ENCODE measurements around the gene PMM2.

The PMM2 gene

GRCh38 chr16:8866884-8867215 lies 69.2 kb downstream of the PMM2 start:
- TF ChIP-seq TAF1 (IDR thresholded peaks at IDR 0.05; ENCODE audit: borderline replicate concordance, insufficient read depth, low read length), result no peak
- no peak for TF ChIP-seq SIN3A (IDR thresholded peaks at IDR 0.05; ENCODE audit: borderline replicate concordance, insufficient read depth, low read length)
- no peak for TF ChIP-seq FOXP2 (optimal IDR thresholded peaks at IDR 0.05; ENCODE audit: borderline replicate concordance, extremely low read depth, extremely low read length, insufficient read depth)
- TF ChIP-seq POLR2AphosphoS5 (IDR thresholded peaks at IDR 0.05; ENCODE audit: low read depth, low read length), result no peak
- TF ChIP-seq REST (IDR thresholded peaks at IDR 0.05; ENCODE audit: insufficient read depth in 1 of 2, low read depth in 2 of 2, low read length in 2 of 2), result no peak

GRCh38 chr16:8867216-8867931 lies 69.7 kb downstream of the PMM2 start:
- no peak for TF ChIP-seq SIN3A (IDR thresholded peaks at IDR 0.05; ENCODE audit: borderline replicate concordance, insufficient read depth, low read length)
- TF ChIP-seq FOXP2 (optimal IDR thresholded peaks at IDR 0.05; ENCODE audit: borderline replicate concordance, extremely low read depth, extremely low read length, insufficient read depth), result no peak
- no peak for TF ChIP-seq TAF1 (IDR thresholded peaks at IDR 0.05; ENCODE audit: borderline replicate concordance, insufficient read depth, low read length)
- no peak for TF ChIP-seq POLR2AphosphoS5 (IDR thresholded peaks at IDR 0.05; ENCODE audit: low read depth, low read length)
- TF ChIP-seq REST (IDR thresholded peaks at IDR 0.05; ENCODE audit: insufficient read depth in 1 of 2, low read depth in 2 of 2, low read length in 2 of 2), result no peak

GRCh38 chr16:8867932-8868415 lies 70.3 kb downstream of the PMM2 start:
- TF ChIP-seq FOXP2 (optimal IDR thresholded peaks at IDR 0.05; ENCODE audit: borderline replicate concordance, extremely low read depth, extremely low read length, insufficient read depth) (no peak), TAF1 (IDR thresholded peaks at IDR 0.05; ENCODE audit: borderline replicate concordance, insufficient read depth, low read length) (no peak), POLR2AphosphoS5 (IDR thresholded peaks at IDR 0.05; ENCODE audit: low read depth, low read length) (no peak)

- peak; percentile 52 for TF ChIP-seq FOXP2 (optimal IDR thresholded peaks at IDR 0.05; ENCODE audit: borderline replicate concordance, extremely low read depth, extremely low read length, insufficient read depth)
- TF ChIP-seq POLR2AphosphoS5 (IDR thresholded peaks at IDR 0.05; ENCODE audit: low read depth, low read length), result peak; percentile 85
- peak; percentile 72; the same call in 1 of the 2 replicates for TF ChIP-seq TAF1 (IDR thresholded peaks at IDR 0.05; ENCODE audit: borderline replicate concordance, insufficient read depth, low read length)
- TF ChIP-seq REST (IDR thresholded peaks at IDR 0.05; ENCODE audit: insufficient read depth in 1 of 2, low read depth in 2 of 2, low read length in 2 of 2), result 0 out of 4 replicates have a peak, but pooled peaks of 1 of the 2 experiments have one; percentile 4
- TF ChIP-seq SIN3A (IDR thresholded peaks at IDR 0.05; ENCODE audit: borderline replicate concordance, insufficient read depth, low read length), result 0 out of 2 replicates have a peak, but pooled peaks have one; percentile 11
These were observed 71.0 kb downstream of the PMM2 start, which contains the start of gene CARHSP1 for GRCh38 chr16:8868416-8869211. Gene CARHSP1, minus strand, starts transcription at chr16:8869006. Its CDS starts 9,678 bp downstream, at chr16:8859328.

GRCh38 chr16:8869212-8869987 lies 71.8 kb downstream of the PMM2 start:
- TF ChIP-seq FOXP2 (optimal IDR thresholded peaks at IDR 0.05; ENCODE audit: borderline replicate concordance, extremely low read depth, extremely low read length, insufficient read depth), result no peak
- TF ChIP-seq TAF1 (IDR thresholded peaks at IDR 0.05; ENCODE audit: borderline replicate concordance, insufficient read depth, low read length), result no peak; the same call in 1 of the 2 replicates

Measured in PFSK-1 (cell line).